BE2C (cell line): ENCODE measurements around the gene GATA3.

Experiments
- DNase-seq: peaks from one replicate; pipeline ENCODE4 v3.0.0-alpha.2; 2020
- H3K27me3 ChIP-seq: fragments of 250-450 bp; sonication (Bioruptor Pico); 2 replicates; pipeline ENCODE4 v1.5.1; 2020; ENCODE audit warnings: mild to moderate bottlenecking
- H3K36me3 ChIP-seq: fragments of 250-450 bp; sonication (Bioruptor Pico); 2 replicates; pipeline ENCODE4 v1.5.1; 2020; ENCODE audit warnings: mild to moderate bottlenecking
- H3K4me1 ChIP-seq: fragments of 250-450 bp; sonication (Bioruptor Pico); 2 replicates; pipeline ENCODE4 v1.5.1; 2020
- H3K4me3 ChIP-seq: 2 replicates; pipeline ENCODE4 v1.5.1; 2011; ENCODE audit warnings: low read depth, low read length
- H3K9me3 ChIP-seq: fragments of 250-450 bp; sonication (Bioruptor Pico); 2 replicates; pipeline ENCODE4 v1.5.1; 2020
- TF ChIP-seq, protein P1 (sequence below): IDR thresholded peaks from 2 replicates; pipeline ENCODE4 v1.5.1; 2012; ENCODE audit warnings: mild to moderate bottlenecking, low read depth, low read length

Gene GATA3

DNA sequence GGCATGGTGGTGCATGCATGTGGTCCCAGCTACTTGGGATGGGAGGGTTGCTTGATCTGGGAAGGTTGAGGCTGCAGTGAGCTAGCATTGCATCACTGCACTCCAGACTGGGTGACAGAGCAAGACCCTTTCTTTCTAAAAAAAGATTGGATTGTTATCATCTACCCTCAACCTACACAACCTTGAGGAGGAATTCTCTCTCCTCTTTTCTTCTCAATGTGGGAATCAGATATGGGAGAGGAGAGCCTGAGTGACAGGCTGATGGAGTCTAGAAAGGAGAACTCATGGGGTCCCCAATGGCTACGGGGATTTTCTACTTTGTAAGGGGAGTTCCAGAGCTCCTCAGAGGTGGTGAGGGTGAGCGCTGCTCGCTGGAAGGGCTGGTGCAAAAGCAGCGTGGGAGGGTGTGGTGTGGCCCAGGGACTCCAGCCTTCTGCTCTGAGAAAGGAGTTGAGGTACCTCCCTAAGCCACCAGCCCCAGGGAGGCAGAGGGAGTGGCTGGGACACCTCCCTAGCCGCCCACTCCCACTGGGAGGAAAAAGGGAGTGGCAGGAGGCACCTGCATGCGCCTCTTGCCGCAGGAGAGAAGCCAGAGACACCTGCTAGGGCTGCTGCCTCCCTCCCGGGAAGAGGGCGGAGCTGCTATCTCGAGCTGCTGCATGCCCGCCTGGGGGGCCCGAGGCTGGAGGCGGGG is 48.4 kb downstream of the GATA3 start:
- no peaks in the 10 kb centered on the region for H3K36me3 ChIP-seq
- H3K4me3 ChIP-seq = no peak overlapping the region
- no peak for DNase-seq
- TF ChIP-seq, protein P1, sequence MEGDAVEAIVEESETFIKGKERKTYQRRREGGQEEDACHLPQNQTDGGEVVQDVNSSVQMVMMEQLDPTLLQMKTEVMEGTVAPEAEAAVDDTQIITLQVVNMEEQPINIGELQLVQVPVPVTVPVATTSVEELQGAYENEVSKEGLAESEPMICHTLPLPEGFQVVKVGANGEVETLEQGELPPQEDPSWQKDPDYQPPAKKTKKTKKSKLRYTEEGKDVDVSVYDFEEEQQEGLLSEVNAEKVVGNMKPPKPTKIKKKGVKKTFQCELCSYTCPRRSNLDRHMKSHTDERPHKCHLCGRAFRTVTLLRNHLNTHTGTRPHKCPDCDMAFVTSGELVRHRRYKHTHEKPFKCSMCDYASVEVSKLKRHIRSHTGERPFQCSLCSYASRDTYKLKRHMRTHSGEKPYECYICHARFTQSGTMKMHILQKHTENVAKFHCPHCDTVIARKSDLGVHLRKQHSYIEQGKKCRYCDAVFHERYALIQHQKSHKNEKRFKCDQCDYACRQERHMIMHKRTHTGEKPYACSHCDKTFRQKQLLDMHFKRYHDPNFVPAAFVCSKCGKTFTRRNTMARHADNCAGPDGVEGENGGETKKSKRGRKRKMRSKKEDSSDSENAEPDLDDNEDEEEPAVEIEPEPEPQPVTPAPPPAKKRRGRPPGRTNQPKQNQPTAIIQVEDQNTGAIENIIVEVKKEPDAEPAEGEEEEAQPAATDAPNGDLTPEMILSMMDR = no peak
- H3K4me1 ChIP-seq = no peaks in the 10 kb centered on the region
- H3K27me3 ChIP-seq = no peaks in the 10 kb centered on the region
- no peaks in the 10 kb centered on the region for H3K9me3 ChIP-seq

GRCh38 chr10:8103543-8103942 is 49.1 kb downstream of the GATA3 start:
- no peaks in the 10 kb centered on the region for H3K27me3 ChIP-seq
- H3K4me3 ChIP-seq = no peak overlapping the region
- DNase-seq = no peak
- H3K9me3 ChIP-seq = no peaks in the 10 kb centered on the region
- no peaks in the 10 kb centered on the region for H3K36me3 ChIP-seq
- TF ChIP-seq, protein P1 = no peak
- no peaks in the 10 kb centered on the region for H3K4me1 ChIP-seq

GRCh38 chr10:8104005-8104404 is 49.5 kb downstream of the GATA3 start:
- TF ChIP-seq, protein P1 = no peak
- Histone ChIP-seq H3K4me1 (no peaks in the 10 kb centered on the region), H3K27me3 (no peaks in the 10 kb centered on the region), H3K4me3 (no peak overlapping the region), H3K36me3 (no peaks in the 10 kb centered on the region), H3K9me3 (no peaks in the 10 kb centered on the region)
- no peak for DNase-seq

DNA sequence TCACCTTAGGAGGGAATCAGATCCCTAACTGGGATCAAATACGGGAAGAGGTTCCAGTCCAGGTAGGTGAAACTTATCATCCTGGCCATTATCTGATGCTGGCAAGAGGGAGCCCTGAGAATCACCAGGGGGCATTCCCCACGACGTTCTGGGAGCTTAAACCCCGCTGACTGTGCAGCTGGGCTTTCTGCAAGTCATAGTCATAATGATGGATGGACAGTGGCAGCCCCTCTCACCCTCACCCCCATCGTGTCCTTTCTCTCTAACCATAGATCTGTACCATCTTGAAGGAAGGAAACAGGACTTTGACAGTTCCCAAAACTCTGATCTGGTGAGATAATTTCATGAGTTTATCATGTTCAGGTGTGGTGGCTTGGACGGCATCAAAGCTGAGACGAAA is 50.2 kb downstream of the GATA3 start:
- no peak for DNase-seq
- H3K9me3 ChIP-seq = no peaks in the 10 kb centered on the region
- no peaks in the 10 kb centered on the region for H3K36me3 ChIP-seq
- H3K4me3 ChIP-seq = no peak overlapping the region
- no peaks in the 10 kb centered on the region for H3K27me3 ChIP-seq
- TF ChIP-seq, protein P1 = no peak
- no peaks in the 10 kb centered on the region for H3K4me1 ChIP-seq

- TF ChIP-seq, protein P1 = no peak
Measured at GRCh38 chr10:8105932-8106331, 51.4 kb downstream of the GATA3 start.

DNA sequence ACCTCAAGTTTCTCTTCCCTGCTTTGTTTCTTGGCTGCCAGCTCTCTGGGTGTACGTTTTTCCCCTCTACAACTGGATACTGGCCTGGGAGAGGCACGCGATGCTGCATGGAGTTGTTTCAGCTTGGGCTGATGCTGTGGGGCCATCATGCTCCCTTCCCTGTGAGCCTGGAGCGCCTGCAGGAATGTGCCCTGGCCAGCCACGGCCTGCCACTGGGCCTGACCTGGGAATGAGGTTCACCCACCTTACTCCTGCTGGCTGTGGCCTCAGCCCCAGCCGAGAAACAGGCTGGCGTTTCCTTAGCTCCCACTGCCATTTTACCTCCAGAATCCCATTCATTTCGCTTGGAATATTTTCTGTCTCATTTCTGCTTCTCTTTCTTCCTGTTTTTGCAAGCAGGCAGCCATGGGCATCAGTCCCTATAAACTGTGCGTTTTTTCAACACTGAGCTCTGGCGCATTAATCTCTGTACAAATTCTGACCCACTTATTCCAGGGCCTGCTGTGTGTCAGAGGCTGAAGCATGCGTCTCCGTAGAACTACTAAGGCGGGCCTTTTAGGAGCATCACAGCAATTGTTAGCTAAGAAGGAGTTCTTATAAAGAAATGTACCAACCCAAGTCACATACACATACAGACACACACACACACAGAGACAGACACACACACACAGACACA is 57.9 kb downstream of the GATA3 start:
- H3K4me1 ChIP-seq = peaks cover 12% of the 10 kb centered on the region
- TF ChIP-seq, protein P1 = no peak
- no peaks in the 10 kb centered on the region for H3K9me3 ChIP-seq
- no peak overlapping the region for H3K4me3 ChIP-seq
- DNase-seq = no peak
- no peaks in the 10 kb centered on the region for H3K36me3 ChIP-seq
- no peaks in the 10 kb centered on the region for H3K27me3 ChIP-seq

More at GRCh38 chr10:8105932-8106331, 51.4 kb downstream of the GATA3 start:
- no peak for DNase-seq
- Histone ChIP-seq H3K9me3 (no peaks in the 10 kb centered on the region), H3K4me3 (no peak overlapping the region), H3K36me3 (no peaks in the 10 kb centered on the region), H3K27me3 (no peaks in the 10 kb centered on the region), H3K4me1 (no peaks in the 10 kb centered on the region)
